RWPE1 (cell line): Measurements from ENCODE around the gene HRC.
A peak's percentile ranks its signal among the peaks of the same experiment; 100 is the strongest.
"Not testable (repeated sequence)": the region's sequence is repeated elsewhere in the genome, so short reads cannot be mapped to it uniquely, and the experiment has no call there.

ENCODE experiments used
- CTCF ChIA-PET: fragments of 350-600 bp; sonication (Branson Sonifier 250); formaldehyde crosslinking; extraction: SDS; loops from one replicate; lab custom pipeline; 2021; lab: Yijun Ruan, JAX
- POLR2A ChIA-PET: fragments of 400-600 bp; formaldehyde crosslinking; extraction: SDS; loops from one replicate; lab custom pipeline; 2020; ENCODE audit warnings: antibody characterized with exemption; ENCODE audit not compliant: low non-redundant PET; lab: Yijun Ruan, JAX
- DNase-seq: peaks from one replicate; pipeline ENCODE4 v3.0.0; 2012; ENCODE audit warnings: low spot score
- H3K27ac ChIP-seq: fragments of 450-650 bp; 2 replicates; pipeline ENCODE4 v1.5.1; 2017
- TF ChIP-seq, protein P1 (sequence below): fragments of 450-650 bp; conservative IDR thresholded peaks from 2 replicates; pipeline ENCODE4 v1.5.1; 2017; ENCODE audit warnings: low read depth, mild to moderate bottlenecking

Gene HRC

DNA sequence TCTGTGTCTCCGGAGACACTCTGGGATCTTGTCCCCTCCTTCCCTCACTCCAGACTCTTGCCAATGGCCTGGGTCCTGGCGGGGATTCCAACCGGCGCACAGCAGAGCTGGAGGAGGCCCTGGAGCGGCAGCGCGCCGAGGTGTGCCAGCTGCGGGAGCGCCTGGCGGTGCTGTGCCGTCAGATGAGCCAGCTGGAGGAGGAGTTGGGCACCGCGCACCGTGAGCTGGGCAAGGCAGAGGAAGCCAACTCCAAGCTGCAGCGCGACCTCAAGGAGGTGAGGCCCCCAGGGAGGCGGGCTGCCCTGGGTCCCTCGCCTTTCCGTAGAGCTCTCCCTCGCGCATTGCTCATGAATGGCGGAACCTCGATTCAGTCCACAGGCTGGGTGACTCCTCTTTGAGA is 24.9 kb downstream of the HRC start:
- DNase-seq: no peak
- TF ChIP-seq, protein P1, sequence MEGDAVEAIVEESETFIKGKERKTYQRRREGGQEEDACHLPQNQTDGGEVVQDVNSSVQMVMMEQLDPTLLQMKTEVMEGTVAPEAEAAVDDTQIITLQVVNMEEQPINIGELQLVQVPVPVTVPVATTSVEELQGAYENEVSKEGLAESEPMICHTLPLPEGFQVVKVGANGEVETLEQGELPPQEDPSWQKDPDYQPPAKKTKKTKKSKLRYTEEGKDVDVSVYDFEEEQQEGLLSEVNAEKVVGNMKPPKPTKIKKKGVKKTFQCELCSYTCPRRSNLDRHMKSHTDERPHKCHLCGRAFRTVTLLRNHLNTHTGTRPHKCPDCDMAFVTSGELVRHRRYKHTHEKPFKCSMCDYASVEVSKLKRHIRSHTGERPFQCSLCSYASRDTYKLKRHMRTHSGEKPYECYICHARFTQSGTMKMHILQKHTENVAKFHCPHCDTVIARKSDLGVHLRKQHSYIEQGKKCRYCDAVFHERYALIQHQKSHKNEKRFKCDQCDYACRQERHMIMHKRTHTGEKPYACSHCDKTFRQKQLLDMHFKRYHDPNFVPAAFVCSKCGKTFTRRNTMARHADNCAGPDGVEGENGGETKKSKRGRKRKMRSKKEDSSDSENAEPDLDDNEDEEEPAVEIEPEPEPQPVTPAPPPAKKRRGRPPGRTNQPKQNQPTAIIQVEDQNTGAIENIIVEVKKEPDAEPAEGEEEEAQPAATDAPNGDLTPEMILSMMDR: no peak
- ChIA-PET CTCF (no interaction called here), POLR2A (no interaction called here)
- H3K27ac ChIP-seq: no peak overlapping the region

DNA sequence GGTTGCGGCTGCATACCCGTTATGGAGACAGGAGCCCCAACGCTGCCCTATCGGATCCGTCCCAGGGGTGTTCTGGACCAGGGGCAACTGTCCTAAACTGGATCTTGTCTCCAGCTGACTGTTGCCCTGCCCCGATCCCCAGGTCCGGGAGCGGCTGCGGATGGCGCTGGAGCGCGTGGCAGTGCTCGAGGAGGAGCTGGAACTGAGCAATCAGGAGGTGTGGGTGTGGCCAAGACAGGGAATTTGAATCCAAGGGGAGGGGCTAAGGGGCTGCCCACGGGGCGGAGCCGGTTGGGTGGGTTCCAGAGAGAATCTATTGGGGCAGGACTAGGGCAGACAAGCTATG is 26.0 kb downstream of the HRC start:
- TF ChIP-seq, protein P1: no peak
- no peak for DNase-seq
- CTCF ChIA-PET: interaction anchor here (0.6 to 0.7 kb wide), 2 partner anchors 10 to 19 kb away, joined by 4 to 5 read pairs; no protein-coding TSS in a partner anchor
- H3K27ac ChIP-seq: peak overlapping the region; percentile 71
- POLR2A ChIA-PET: no interaction called here

DNA sequence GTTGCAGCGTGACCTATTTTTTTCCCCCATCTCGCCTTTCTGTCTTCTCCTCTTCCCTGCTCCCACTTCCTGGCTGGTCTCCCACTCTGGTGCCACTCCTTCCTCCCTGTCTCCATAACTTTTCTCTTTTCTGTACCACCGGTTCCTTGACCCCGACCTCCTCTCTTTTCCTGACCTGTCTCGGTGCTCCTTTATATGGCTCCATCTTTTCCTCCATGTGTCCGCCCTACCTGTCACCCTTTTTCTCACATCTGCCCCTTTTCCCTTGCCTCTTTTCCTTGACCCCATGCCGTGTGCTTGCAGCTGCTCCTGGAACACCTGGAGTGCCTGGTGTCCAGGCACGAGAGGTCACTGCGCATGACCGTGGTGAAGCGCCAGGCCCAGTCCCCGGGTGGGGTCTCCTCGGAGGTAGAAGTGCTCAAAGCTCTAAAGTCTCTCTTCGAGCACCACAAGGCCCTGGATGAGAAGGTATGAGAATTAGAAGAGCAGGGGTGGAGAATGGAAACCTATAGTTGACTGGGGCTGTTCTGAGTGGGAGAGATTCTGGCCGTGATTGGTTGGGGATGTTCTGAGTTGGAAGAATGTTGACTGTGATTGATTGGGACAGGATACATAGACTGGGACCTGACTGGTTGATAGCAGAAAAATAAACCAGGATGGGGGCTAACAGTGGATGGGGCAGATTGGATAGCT is 26.5 kb downstream of the HRC start:
- DNase-seq: no peak
- ChIA-PET CTCF (interaction anchor here (0.6 to 0.7 kb wide), 2 partner anchors 10 to 20 kb away, joined by 4 to 5 read pairs; no protein-coding TSS in a partner anchor), POLR2A (no interaction called here)
- TF ChIP-seq, protein P1: no peak
- H3K27ac ChIP-seq: peak overlapping the region; percentile 71

DNA sequence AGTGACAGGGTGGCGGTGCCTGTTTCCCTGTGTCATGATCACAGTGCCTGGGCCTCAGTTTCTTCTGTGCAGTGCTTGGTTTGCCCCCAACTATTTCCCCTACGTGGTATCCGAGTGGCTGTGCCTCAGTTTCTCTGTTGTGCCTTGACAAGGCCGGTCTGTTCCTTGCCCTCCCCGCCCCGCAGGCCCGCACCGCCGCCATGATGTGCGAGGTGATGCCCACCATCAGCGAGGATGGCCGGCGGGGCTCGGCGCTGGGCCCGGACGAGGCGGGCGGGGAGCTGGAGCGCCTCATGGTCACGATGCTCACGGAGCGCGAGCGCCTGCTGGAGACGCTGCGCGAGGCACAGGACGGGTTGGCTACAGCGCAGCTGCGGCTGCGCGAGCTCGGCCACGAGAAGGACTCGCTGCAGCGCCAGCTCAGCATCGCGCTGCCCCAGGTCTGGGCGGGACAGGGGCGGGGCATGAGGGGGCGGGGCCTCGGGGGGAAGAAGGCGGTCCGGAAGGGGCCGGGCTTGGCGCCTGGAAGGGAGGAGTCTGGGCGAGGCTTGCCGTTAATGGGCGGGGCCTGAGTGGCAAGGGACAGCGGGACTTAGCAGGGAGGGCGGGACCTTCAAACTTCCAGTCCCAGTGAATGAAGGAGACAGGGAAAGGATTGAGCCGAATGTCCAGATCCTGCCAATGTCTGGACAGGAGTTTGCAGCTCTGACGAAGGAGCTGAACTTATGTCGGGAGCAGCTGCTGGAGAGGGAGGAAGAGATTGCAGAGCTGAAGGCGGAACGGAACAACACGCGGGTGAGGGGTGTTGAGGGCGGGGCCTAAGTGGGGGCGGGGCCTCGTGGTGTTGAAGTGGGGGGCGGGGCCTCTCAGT is 27.3 kb downstream of the HRC start:
- peak; percentile 97 for DNase-seq
- TF ChIP-seq, protein P1: no peak
- H3K27ac ChIP-seq: peak overlapping the region; percentile 71
- POLR2A ChIA-PET: no interaction called here
- CTCF ChIA-PET: interaction anchor here (0.5 to 0.6 kb wide), 2 partner anchors 350 to 968 kb away, joined by 3 read pairs; no protein-coding TSS in a partner anchor

DNA sequence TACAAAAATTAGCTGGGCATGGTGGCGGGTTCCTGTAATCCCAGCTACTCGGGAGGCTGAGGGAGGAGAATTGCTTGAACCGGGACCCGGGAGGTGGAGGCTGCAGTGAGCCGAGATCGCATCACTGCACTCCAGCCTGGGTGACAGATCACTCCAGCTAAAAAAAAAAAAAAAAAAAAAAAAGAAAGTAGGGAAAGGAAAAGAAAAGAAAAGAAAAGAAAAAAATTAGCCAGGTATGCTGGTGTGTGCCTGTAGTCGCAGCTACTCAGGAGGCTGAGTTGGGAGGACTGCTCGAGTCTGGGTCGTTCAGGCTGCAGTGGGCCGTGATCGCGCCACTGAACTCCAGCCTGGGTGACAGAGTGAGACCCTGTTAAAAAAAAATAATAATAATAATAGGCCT is 28.0 kb downstream of the HRC start:
- POLR2A ChIA-PET: interaction anchor here (0.7 kb wide), 1 partner anchor 22 kb away, joined by 8 read pairs; no protein-coding TSS in a partner anchor
- H3K27ac ChIP-seq: peak overlapping the region; percentile 71
- CTCF ChIA-PET: interaction anchor here (0.6 kb wide), 2 partner anchors 466 to 968 kb away, joined by 3 to 7 read pairs; no protein-coding TSS in a partner anchor
- not testable (repeated sequence) for DNase-seq

DNA sequence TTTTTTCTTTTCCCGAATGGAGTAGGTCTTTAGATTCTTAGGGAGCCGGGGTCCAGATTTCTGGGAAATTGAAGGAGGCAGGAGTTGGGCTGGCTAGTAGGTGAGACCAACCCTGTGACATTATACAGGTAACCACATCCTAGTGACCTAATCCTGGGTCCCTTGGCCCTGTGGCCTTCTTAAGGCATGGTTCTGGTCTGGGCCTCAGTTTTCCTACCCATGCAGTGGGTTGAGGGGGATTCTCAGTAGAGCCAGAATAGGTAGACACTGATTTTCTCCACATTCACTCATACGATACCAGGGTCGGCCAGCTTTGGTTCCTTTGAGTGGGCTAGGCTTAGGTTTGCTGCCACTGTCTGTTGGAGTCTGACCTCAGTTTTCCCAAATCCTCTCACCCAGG is 28.6 kb downstream of the HRC start:
- H3K27ac ChIP-seq: no peak overlapping the region
- TF ChIP-seq, protein P1: no peak
- CTCF ChIA-PET: interaction anchor here (0.6 kb wide), 1 partner anchor 465 kb away, joined by 7 read pairs; no protein-coding TSS in a partner anchor
- POLR2A ChIA-PET: interaction anchor here (0.7 kb wide), 1 partner anchor 23 kb away, joined by 8 read pairs; no protein-coding TSS in a partner anchor
- DNase-seq: no peak
